SU-DHL-6 (cell line): Measurements from ENCODE around the gene SLC44A3.
A peak's percentile ranks its signal among the peaks of the same experiment; 100 is the strongest.

Experiments
- H2AFZ ChIP-seq: fragments of 200-600 bp; sonication (generic); 2 replicates; pipeline ENCODE4 v1.6.1; 2014; ENCODE audit warnings: low read depth, mild to moderate bottlenecking, moderate library complexity, mixed read lengths, antibody characterized with exemption, low read length; ENCODE audit not compliant: severe bottlenecking
- H3F3A ChIP-seq: fragments of 200-600 bp; shearing (Covaris generic); 2 replicates; pipeline ENCODE4 v1.6.0; 2016; ENCODE audit warnings: antibody characterized with exemption, mild to moderate bottlenecking; ENCODE audit not compliant: insufficient read depth
- H3K27ac ChIP-seq: fragments of 200-600 bp; sonication (generic); 2 replicates; pipeline ENCODE4 v1.5.1; 2016; ENCODE audit warnings: low read depth, mild to moderate bottlenecking, low read length, moderate library complexity, mixed read lengths
- H3K27me3 ChIP-seq: fragments of 200-600 bp; sonication (generic), shearing (Covaris generic); 2 replicates; pipeline ENCODE4 v1.6.0; 2014; ENCODE audit warnings: mild to moderate bottlenecking, low read length
- H3K36me3 ChIP-seq: fragments of 200-600 bp; sonication (generic); 2 replicates; pipeline ENCODE4 v1.6.1; 2014; ENCODE audit warnings: mild to moderate bottlenecking, low read length, mixed read lengths
- H3K4me2 ChIP-seq: fragments of 300-600, 200-600 bp; shearing (Covaris generic), sonication (generic); 2 replicates; pipeline ENCODE4 v1.6.0; 2014; ENCODE audit warnings: low read length, low read depth, mild to moderate bottlenecking; ENCODE audit not compliant: poor library complexity, severe bottlenecking
- H3K4me3 ChIP-seq: fragments of 200-600 bp; sonication (generic); 2 replicates; pipeline ENCODE4 v1.5.1; 2014; ENCODE audit warnings: antibody characterized with exemption, low read length, mild to moderate bottlenecking, mixed read lengths; ENCODE audit not compliant: insufficient read depth, poor library complexity, severe bottlenecking
- H3K79me2 ChIP-seq: fragments of 200-600 bp; sonication (generic); 2 replicates; pipeline ENCODE4 v1.6.1; 2014; ENCODE audit warnings: mild to moderate bottlenecking, low read length, moderate library complexity; ENCODE audit not compliant: insufficient read depth
- H3K9ac ChIP-seq: fragments of 200-600 bp; sonication (generic); 2 replicates; pipeline ENCODE4 v1.7.0; 2014; ENCODE audit warnings: mild to moderate bottlenecking, low read length
- H3K9me2 ChIP-seq: fragments of 200-600 bp; sonication (generic); replicated peaks from 2 replicates; pipeline ENCODE4 v1.6.1; 2014; ENCODE audit warnings: low read length; ENCODE audit not compliant: insufficient read depth
- H3K9me3 ChIP-seq: fragments of 200-600 bp; sonication (generic); 2 replicates; pipeline ENCODE4 v1.6.1; 2014; ENCODE audit warnings: low read length, mixed read lengths; ENCODE audit not compliant: insufficient read depth
- H4K20me1 ChIP-seq: fragments of 200-600 bp; sonication (generic); 2 replicates; pipeline ENCODE4 v1.6.1; 2014; ENCODE audit warnings: low read depth, mild to moderate bottlenecking, antibody characterized with exemption, low read length, moderate library complexity, mixed read lengths
- CTCF ChIP-seq: fragments of 200-600 bp; sonication (generic); IDR thresholded peaks from one replicate; pipeline ENCODE4 v1.5.1; 2017; ENCODE audit warnings: antibody characterized with exemption, mild to moderate bottlenecking, low read length, moderate library complexity; ENCODE audit not compliant: insufficient read depth, poor library complexity, severe bottlenecking
- EZH2phosphoT487 ChIP-seq: fragments of 200-600 bp; sonication (generic), shearing (Covaris generic); conservative IDR thresholded peaks from 2 replicates; pipeline ENCODE4 v1.6.1; 2018; ENCODE audit warnings: mild to moderate bottlenecking, antibody characterized with exemption, low read length, moderate library complexity, mixed read lengths

The SLC44A3 gene

DNA sequence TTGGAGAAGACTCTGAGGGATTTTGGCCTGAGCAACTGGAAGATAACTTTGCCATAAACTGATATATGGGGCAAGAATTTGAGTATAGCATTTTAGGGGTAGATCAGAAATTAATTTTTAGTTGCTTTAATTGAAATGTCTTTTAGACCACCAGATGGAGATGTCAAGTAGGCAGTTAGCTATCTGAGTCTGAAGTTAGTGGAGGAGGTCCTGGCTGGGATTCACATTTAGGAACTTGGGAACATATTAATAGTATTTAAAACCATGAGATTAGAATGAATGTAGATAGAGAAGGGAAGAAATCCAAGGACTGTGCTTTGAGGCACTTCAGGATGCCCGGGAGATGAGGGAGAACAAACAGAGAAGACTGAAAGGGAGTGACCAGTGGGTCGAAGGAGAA is 32.6 kb downstream of the SLC44A3 start:
- H3K9me2 ChIP-seq, result no peaks in the 10 kb centered on the region
- H4K20me1 ChIP-seq, result no peaks in the 10 kb centered on the region
- H3K79me2 ChIP-seq, result no peaks in the 10 kb centered on the region
- no peak overlapping the region for H3K27ac ChIP-seq
- H3K4me3 ChIP-seq, result no peak overlapping the region
- H3K36me3 ChIP-seq, result no peaks in the 10 kb centered on the region
- H3K27me3 ChIP-seq, result no peaks in the 10 kb centered on the region
- no peak overlapping the region for H3K9ac ChIP-seq
- TF ChIP-seq CTCF (no peak), EZH2phosphoT487 (no peak)
- H3F3A ChIP-seq, result no peaks in the 10 kb centered on the region
- H3K4me2 ChIP-seq, result no peak overlapping the region
- H2AFZ ChIP-seq, result no peak overlapping the region
- no peaks in the 10 kb centered on the region for H3K9me3 ChIP-seq

- no peak for TF ChIP-seq EZH2phosphoT487
- TF ChIP-seq CTCF, result peak; percentile 86
- Histone ChIP-seq H3K9ac (peak overlapping the region; percentile 38; the same call in 1 of the 2 replicates), H2AFZ (peak overlapping the region; percentile 56), H3K27ac (no peak overlapping the region), H4K20me1 (no peaks in the 10 kb centered on the region), H3K4me2 (peak overlapping the region; percentile 77), H3F3A (no peaks in the 10 kb centered on the region), H3K27me3 (no peaks in the 10 kb centered on the region), H3K9me2 (no peaks in the 10 kb centered on the region), H3K4me3 (peak overlapping the region; percentile 53), H3K36me3 (no peaks in the 10 kb centered on the region), H3K9me3 (no peaks in the 10 kb centered on the region), H3K79me2 (no peaks in the 10 kb centered on the region)
Measured at GRCh38 chr1:94854458-94855306, 34.5 kb downstream of the SLC44A3 start.

DNA sequence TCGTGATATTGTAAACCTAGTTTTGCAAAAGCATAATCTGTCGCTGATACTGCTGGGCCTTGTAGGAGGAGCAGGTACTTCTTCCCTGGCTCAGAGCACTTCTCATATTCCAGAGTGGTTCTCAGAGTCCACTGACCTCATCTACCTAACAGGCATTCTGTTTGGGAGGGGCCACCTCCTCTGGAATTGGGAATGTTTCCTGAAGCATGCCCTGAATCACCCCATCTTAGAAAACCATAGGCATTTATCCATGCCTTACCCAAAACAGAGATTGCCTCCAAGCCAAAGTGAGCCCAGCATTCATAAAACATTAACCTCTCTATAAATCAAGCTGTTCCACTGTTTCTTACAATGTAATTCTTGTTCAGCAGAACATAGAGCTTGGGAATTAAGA is 35.1 kb downstream of the SLC44A3 start:
- Histone ChIP-seq H3K4me2 (no peak overlapping the region), H4K20me1 (no peaks in the 10 kb centered on the region), H3K27me3 (no peaks in the 10 kb centered on the region), H3K9me2 (no peaks in the 10 kb centered on the region), H2AFZ (no peak overlapping the region), H3K9me3 (no peaks in the 10 kb centered on the region), H3K9ac (no peak overlapping the region), H3K36me3 (no peaks in the 10 kb centered on the region), H3K27ac (no peak overlapping the region), H3K4me3 (no peak overlapping the region), H3K79me2 (no peaks in the 10 kb centered on the region), H3F3A (no peaks in the 10 kb centered on the region)
- no peak for TF ChIP-seq EZH2phosphoT487
- TF ChIP-seq CTCF, result no peak
